GM12891 (cell line): ENCODE data around the gene GPX4.
A peak's percentile ranks its signal among the peaks of the same experiment; 100 is the strongest.
"Not testable (repeated sequence)": the region's sequence is repeated elsewhere in the genome, so short reads cannot be mapped to it uniquely, and the experiment has no call there.

ENCODE experiments used
- DNase-seq: peaks from one replicate; pipeline ENCODE4 v3.0.0; 2011; ENCODE audit warnings: low spot score; ENCODE audit not compliant: insufficient read length
- FAIRE-seq: peaks from 2 replicates; lab custom pipeline; 2011; peaks lifted over from hg19 to GRCh38; lab: Jason Lieb, UNC
- PAX5 ChIP-seq: IDR thresholded peaks from 2 replicates; pipeline ENCODE4 v1.6.1; 2011; ENCODE audit warnings: low read length, moderate library complexity, mild to moderate bottlenecking; ENCODE audit not compliant: insufficient read depth, severe bottlenecking
- POLR2A ChIP-seq: IDR thresholded peaks from 2 replicates; pipeline ENCODE4 v1.6.1; 2011; ENCODE audit warnings: low read depth, low read length, control low read depth
- POLR2AphosphoS5 ChIP-seq: IDR thresholded peaks from 2 replicates; pipeline ENCODE4 v1.6.1; 2011; ENCODE audit warnings: low read depth, low read length, control low read depth
- POU2F2 ChIP-seq: IDR thresholded peaks from 2 replicates; pipeline ENCODE4 v1.6.1; 2011; ENCODE audit warnings: low read depth, mild to moderate bottlenecking, control low read depth, low read length, moderate library complexity
- SPI1 ChIP-seq: IDR thresholded peaks from 2 replicates; pipeline ENCODE4 v1.6.1; 2011; ENCODE audit warnings: low read depth, low read length, control low read depth
- TAF1 ChIP-seq: IDR thresholded peaks from 2 replicates; pipeline ENCODE4 v1.6.1; 2011; ENCODE audit warnings: low read depth, low read length, control low read depth

The GPX4 gene

GRCh38 chr19:1122972-1123363 lies 19.2 kb downstream of the GPX4 start:
- FAIRE-seq, result peak; percentile 94
- TF ChIP-seq POLR2A (no peak), POLR2AphosphoS5 (no peak), POU2F2 (peak; percentile 59; the same call in 1 of the 2 replicates), SPI1 (no peak), PAX5 (no peak)
- DNase-seq, result peak; percentile 98

- DNase-seq (no peak), FAIRE-seq (no peak)
- TF ChIP-seq TAF1 (no peak), POU2F2 (no peak), POLR2AphosphoS5 (no peak), PAX5 (no peak), POLR2A (no peak), SPI1 (no peak)
Observed at GRCh38 chr19:1123381-1123780, 19.6 kb downstream of the GPX4 start.

GRCh38 chr19:1123885-1124677 lies 20.3 kb downstream of the GPX4 start:
- TF ChIP-seq TAF1, result no peak
- TF ChIP-seq POU2F2, result no peak
- TF ChIP-seq POLR2A, result no peak
- no peak for TF ChIP-seq POLR2AphosphoS5
- no peak for TF ChIP-seq SPI1
- no peak for TF ChIP-seq PAX5
- FAIRE-seq, result no peak
- DNase-seq, result no peak

- FAIRE-seq (no peak), DNase-seq (no peak)
- TF ChIP-seq POU2F2 (no peak), TAF1 (no peak), SPI1 (no peak), PAX5 (no peak), POLR2A (no peak), POLR2AphosphoS5 (no peak)
Observed at GRCh38 chr19:1125601-1126467, 22.0 kb downstream of the GPX4 start.

- no peak for FAIRE-seq
- TF ChIP-seq POLR2AphosphoS5 (no peak), PAX5 (no peak), TAF1 (no peak), POLR2A (no peak), POU2F2 (no peak), SPI1 (no peak)
Observed at GRCh38 chr19:1126984-1127760, 23.4 kb downstream of the GPX4 start.

GRCh38 chr19:1128106-1128505 lies 24.3 kb downstream of the GPX4 start:
- DNase-seq, result no peak
- no peak for FAIRE-seq
- TF ChIP-seq TAF1 (no peak), POLR2A (no peak), SPI1 (no peak), POU2F2 (no peak), PAX5 (no peak), POLR2AphosphoS5 (no peak)

More at GRCh38 chr19:1126984-1127760, 23.4 kb downstream of the GPX4 start:
- no peak for DNase-seq

GRCh38 chr19:1129084-1129483 lies 25.3 kb downstream of the GPX4 start:
- DNase-seq, FAIRE-seq: not testable (repeated sequence)

- TF ChIP-seq POLR2AphosphoS5, result no peak
- no peak for TF ChIP-seq POLR2A
- no peak for TF ChIP-seq TAF1
- TF ChIP-seq PAX5, result no peak
- no peak for TF ChIP-seq POU2F2
- no peak for TF ChIP-seq SPI1
- no peak for FAIRE-seq
- DNase-seq, result no peak
Observed at GRCh38 chr19:1129535-1129934, 25.7 kb downstream of the GPX4 start.

GRCh38 chr19:1130771-1131717 lies 27.2 kb downstream of the GPX4 start:
- no peak for TF ChIP-seq PAX5
- DNase-seq (no peak), FAIRE-seq (peak; percentile 92)
